SK-N-MC (cell line): ENCODE results near the gene NACC2.

Experiments
- EZH2 ChIP-seq: fragments of 200-600 bp; sonication (generic); IDR thresholded peaks from one replicate; pipeline ENCODE4 v1.6.1; 2017; ENCODE audit warnings: antibody characterized with exemption
- FOXP2 ChIP-seq: optimal IDR thresholded peaks from 2 replicates; pipeline ENCODE3; 2011; ENCODE audit warnings: mild to moderate bottlenecking, moderate library complexity; ENCODE audit not compliant: insufficient read depth; ENCODE audit errors: extremely low read length, control extremely low read depth
- POLR2AphosphoS5 ChIP-seq: IDR thresholded peaks from 2 replicates; pipeline ENCODE4 v1.6.1; 2012; ENCODE audit warnings: mild to moderate bottlenecking, low read depth, low read length, borderline replicate concordance

DNA sequence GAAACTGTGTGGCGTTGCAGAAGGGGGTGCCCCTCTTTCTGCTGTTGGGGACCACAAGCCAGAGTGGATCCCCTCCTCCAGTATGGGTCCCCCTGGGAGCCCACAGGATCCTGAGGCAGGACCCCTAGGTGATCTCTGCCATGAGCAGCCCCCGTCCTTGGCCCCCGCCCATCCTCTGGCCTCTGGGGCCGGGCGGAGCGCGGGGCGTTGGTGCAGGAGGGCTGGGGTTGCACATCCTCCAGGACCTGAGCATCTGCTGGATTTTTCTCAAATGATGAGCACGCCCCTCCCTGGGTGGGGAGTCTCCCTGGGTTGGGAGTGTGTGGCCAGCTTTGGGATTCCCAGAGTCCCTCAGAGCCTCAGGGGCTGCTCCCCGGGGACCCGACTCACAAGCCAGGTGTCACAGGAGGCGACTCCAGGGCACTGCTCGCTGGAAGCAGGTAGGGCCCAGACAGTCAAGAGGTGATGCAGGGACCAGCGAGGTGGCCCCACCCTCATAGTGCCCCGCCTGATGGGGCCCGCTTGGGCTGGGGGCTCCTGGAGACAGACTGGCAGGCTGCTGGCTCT lies 107.2 kb downstream of the NACC2 start:
- TF ChIP-seq POLR2AphosphoS5 (no peak), EZH2 (no peak), FOXP2 (no peak)
